Lower leg skin (tissue), 3 donors: ENCODE data around the gene C2CD4A.

ENCODE experiments used
- CTCF ChIP-seq, 3 donors: fragments of 450-650 bp; IDR thresholded peaks; one replicate each; pipeline ENCODE4 v1.5.1; 2016; ENCODE audit warnings: antibody characterized with exemption in 3 of 3, mild to moderate bottlenecking in 3 of 3, moderate library complexity in 2 of 3
- POLR2A ChIP-seq, 2 donors: fragments of 450-650 bp; IDR thresholded peaks; one replicate each; pipeline ENCODE4 v1.6.1; 2016 to 2017; ENCODE audit warnings: antibody characterized with exemption in 2 of 2, mild to moderate bottlenecking in 1 of 2, moderate library complexity in 1 of 2

DNA sequence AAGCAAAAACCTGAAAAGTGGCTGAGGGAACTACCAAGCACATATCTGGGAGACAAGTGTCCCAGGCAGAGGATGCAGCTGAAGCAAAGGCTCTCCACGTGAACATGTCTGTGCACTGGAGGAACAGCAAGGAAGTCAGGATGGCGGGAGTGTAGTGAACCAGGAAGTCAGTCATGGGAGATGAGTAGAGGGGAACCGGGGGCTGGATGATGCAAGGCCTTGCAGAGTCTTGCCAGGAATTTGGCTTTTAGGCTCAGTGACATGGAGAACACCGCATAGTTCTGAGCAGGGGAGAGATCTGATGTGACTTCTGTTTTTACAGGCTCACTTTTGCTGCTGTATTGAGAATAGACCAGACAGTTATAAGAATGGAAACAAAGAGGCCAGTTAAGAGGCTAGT, 19.0 kb downstream of the C2CD4A start:
- TF ChIP-seq CTCF (IDR thresholded peaks at IDR 0.05), result no peak
- no peak for TF ChIP-seq POLR2A (IDR thresholded peaks at IDR 0.05)
